Adipose tissue (tissue), 3 donors: ENCODE results near the gene KLHDC2. TPM values are rescaled to one million over a fixed set of nuclear protein-coding genes. Genes with fewer than 3 reads are reported as not detected.
"Not testable (repeated sequence)": the region's sequence is repeated elsewhere in the genome, so short reads cannot be mapped to it uniquely, and the experiment has no call there.

Experiments used
- H3K27ac ChIP-seq: one replicate; pipeline ENCODE4 v1.5.1; 2013; ENCODE audit warnings: low read depth, low read length
- WGBS, 3 donors: extraction: QIAGEN DNeasy Blood & Tissue Kit; methylation state at CpG; one replicate each; pipeline ENCODE4 v1.1.7; 2013; 5-methylcytosine and 5-hydroxymethylcytosine counted together
- polyA plus RNA-seq, 3 donors: library from polyadenylated mRNA; stranded (reverse); fragments of 200-250 nt; gene quantifications; one replicate each; pipeline ENCODE4 v1.2.3, GENCODE V29; 2013
- donor health status: healthy with polysubstance abuse.
- donor health status: Bipolar disorder and iron deficiency.
- donor health status: healthy.

The KLHDC2 gene
- polyA plus RNA-seq, 3 donors: 41.7 to 50.1 (median 46.4) TPM

DNA sequence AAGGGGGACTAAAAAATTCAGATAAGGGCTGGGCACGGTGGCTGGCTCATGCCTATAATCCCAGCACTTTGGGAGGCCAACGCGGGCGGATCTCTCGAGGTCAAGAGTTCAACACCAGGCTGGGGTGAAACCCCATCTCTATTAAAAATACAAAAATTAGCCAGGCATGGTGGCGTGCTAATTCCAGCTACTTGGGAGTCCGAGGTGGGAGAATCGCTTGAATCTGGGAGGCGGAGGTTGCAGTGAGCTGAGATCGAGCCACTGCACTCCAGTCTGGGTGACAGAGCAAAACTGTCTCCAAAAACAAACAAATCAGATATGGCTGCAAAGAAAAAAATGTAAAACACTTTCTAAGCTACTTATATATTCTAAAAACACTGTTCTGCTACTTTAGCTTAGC is 3.7 kb downstream of the KLHDC2 start:
- 80 to 94% (median 94%) methylated on average over 10 of the region's 10 CpGs for WGBS, 3 donors
- H3K27ac ChIP-seq: not testable (repeated sequence)

DNA sequence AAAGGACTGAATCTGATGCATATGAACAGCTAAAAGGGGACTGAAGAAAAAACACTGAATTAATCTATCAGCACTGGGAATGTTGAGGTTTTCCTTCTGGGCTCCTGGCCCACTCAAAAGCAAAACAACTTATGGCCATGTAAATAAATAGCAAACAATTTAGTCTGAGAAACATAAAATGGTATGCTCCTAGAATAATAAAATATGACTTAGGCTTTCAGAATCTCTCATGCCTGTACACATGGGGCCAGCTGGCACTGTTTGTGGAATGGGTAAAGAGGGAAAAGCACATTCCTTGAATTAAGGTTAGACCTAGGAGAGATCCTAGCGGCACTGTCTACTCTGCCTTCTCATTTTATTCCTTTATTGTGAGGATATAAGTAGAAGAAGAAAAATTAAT is 6.2 kb downstream of the KLHDC2 start:
- 92 to 98% (median 94%) methylated on average over 1 of the region's 1 CpG for WGBS, 3 donors
- H3K27ac ChIP-seq: no peak overlapping the region

DNA sequence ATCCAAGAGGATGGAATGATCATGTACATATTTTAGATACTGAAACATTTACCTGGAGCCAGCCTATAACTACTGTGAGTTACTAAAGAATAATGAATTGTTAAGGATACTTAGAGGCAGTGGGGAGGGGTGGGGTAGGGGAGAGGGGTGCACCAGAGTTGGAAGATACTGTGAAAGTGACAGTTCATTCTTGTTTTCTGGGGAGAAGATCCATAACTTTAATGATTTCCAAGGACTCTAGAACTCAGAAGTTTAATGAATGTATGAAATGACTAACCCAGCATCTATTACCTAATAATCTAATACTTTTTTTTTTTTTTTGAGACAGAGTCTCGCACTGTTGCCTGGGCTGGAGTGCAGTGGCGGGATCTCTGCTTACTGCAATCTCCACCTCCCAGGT is 10.5 kb downstream of the KLHDC2 start:
- 89 to 100% (median 100%) methylated on average over 2 of the region's 2 CpGs for WGBS, 3 donors
- H3K27ac ChIP-seq: no peak overlapping the region

DNA sequence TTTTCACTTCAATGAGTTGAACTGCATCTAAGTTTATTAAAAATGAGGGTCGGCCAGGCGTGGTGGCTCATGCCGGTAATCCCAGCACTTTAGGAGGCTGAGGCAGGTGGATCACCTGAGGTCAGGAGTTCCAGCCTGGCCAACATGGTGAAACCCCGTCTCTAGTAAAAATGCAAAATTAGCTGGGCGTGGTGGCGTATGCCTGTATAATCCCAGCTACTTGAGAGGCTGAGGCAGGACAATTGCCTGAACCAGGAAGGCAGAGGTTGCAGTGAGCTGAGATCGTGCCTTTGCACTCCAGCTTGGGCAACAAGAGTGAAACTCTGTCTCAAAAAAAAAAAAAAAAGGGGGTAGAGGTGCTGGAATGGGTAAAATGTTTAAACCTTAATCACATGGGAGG is 13.1 kb downstream of the KLHDC2 start:
- WGBS, 3 donors: 92 to 93% (median 93%) methylated on average over 7 of the region's 7 CpGs
- H3K27ac ChIP-seq: not testable (repeated sequence)

DNA sequence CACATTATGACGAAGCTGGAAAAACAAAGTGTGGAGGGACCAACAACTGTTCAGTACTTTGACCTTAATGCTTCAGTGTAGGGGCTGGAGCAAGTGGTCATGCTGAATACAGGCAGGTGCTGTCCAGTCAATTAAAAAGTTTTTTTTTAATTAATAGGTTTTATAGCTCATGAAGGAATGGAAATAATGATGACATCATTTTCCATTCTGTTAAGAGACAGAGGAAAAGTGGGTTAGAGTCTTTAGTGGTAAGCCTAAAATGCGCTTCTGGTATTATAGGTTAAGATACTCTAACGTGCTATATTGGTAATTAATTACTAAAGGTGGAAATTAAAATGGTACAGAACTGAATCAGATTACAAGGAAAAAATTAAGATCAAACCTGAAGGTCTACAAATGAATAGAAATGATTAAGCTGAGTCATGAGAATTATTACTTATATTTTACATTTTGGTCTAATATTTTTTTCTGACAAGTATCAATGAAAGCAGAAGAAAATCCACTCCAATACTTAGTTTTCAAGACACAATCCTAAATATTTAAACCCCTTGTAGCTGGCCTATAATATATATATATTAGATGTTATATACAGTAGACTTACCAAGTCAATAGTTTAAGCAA is 15.6 kb downstream of the KLHDC2 start:
- H3K27ac ChIP-seq: no peak overlapping the region
- 79 to 91% (median 86%) methylated on average over 3 of the region's 3 CpGs for WGBS, 3 donors

DNA sequence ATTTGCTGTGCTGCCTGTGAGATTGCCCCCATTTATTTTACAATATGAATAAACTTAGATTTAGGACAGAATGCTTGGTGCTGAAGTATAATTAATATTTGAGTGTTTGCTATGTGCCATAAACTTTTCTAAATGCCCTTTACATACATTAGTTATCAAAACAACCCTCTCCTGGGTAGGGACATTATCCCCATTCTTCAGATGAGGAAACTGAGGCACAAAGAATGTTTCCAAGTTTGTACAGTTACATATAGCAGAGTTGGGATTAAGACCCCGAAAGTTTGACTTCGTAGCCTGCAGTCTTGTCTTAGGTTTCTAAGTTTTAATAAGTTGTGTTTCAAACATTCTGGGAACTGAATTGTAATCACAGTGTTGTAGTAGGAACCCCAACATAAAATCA is 18.4 kb downstream of the KLHDC2 start:
- WGBS, 3 donors: 96 to 100% (median 100%) methylated on average over 2 of the region's 2 CpGs
- H3K27ac ChIP-seq: no peak overlapping the region

DNA sequence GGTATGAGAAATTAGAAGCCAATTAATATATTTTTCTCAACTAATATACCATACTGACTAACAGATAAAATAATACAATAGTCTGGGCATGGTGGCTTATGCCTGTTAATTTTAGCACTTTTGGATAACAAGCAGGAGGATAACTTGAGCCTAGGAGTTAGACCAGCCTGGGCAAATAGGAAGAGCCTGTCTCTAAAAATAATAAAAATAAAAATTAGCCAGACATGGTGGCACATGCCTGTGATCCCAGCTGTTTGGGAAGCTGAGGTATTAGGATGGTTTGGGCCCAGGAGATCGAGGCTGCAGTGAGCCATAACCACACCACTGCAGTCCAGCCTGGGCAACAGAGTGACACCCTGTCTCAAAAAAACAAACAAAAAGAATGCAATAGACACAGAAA is 24.7 kb downstream of the KLHDC2 start:
- H3K27ac ChIP-seq: no peak overlapping the region
- WGBS, 3 donors: 0% methylated on average over 1 of the region's 1 CpG

DNA sequence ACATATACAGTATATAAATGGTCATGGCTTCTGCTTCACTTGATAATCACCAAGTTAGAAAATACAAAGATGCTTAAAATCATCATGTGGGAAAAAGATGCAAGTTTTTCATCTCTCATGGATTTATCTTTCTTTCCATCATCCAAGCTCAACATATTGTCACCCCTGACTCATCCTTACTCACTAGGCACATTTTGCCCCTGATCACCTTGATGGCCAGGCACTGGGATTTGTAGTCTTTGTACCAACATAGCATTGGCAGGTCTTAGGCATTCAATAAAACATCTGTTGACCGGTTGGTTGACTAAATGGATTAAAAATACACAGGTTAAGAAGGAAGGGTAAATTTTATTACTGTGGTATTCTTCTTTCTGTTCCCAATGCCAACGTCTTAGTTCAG is 28.1 kb downstream of the KLHDC2 start:
- 93 to 97% (median 93%) methylated on average over 2 of the region's 2 CpGs for WGBS, 3 donors
- H3K27ac ChIP-seq: no peak overlapping the region

DNA sequence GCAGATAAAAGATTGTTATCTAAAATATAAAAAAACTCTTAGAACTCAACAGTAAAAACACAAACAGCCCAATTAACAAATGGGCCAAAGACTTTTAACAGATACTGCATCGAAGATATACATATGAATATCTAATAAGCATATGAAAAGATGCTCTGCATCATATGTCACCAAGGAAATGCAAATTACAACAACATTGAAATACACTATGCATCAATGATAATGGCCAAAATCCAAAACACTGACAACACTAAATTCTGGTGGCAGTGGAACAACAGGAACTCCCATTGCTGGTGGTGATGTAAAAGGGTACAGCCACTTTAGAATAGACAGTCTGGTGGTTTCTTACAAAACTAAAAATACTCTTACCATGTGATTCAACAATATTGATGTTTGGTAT is 40.8 kb downstream of the KLHDC2 start:
- no peak overlapping the region for H3K27ac ChIP-seq
- WGBS, 3 donors: 0 to 3% (median 2%) methylated on average over 1 of the region's 1 CpG

DNA sequence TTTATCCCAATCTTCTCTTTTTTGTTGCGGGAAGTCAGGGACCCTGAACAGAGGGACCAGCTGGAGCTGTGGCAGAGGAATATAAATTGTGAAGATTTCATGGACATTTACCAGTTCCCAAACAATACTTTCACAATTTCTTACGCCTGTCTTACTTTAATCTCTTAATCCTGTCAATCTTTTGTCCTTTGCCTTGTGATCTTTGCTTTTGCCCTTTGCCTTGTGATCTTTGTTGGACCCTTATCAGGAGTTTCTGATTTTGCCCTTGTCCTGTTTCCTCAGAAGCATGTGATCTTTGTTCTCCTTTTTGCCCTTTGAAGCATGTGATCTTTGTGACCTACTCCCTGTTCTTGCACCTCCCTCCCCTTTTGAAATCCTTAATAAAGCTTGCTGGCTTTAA is 48.2 kb downstream of the KLHDC2 start:
- WGBS, 3 donors: 83 to 98% (median 97%) methylated on average over 2 of the region's 2 CpGs
- H3K27ac ChIP-seq: not testable (repeated sequence)

DNA sequence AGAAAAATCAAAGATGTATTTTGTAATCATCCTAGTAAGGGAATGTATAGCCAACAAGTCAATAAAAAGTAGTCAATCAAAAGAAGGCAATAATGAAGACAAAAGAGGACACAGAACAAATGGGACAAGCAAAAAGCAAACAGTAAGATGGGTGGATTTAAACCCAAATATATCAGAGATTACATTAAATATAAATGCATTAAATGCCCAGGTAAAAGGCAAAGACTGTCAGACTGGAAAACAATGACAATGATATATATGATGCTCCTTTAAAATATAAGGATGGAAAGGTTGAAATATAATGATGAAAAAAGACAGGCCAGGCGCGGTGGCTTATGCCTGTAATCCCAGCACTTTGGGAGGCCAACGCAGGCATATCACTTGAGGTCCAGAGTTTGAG is 48.9 kb downstream of the KLHDC2 start:
- WGBS, 3 donors: 96 to 100% (median 97%) methylated on average over 3 of the region's 3 CpGs

DNA sequence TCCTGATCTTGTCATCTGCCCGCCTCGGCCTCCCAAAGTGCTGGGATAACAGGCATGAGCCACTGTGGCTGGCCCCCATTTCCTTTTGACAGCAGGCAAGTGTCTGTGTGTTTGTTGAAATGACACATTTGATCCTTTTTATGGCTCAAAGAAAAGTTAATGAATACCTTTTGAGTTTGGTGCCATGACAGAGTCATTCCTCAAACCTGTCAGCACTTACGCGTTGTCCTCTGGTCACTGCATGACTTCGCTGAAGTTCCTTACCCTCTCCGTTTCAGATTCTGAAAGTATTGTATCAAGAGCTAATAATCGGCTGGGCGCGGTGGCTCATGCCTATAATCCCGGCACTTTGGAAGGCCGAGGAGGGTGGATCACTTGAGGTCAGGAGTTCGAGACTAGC is 52.2 kb downstream of the KLHDC2 start:
- 97 to 98% (median 97%) methylated on average over 12 of the region's 12 CpGs for WGBS, 3 donors
- H3K27ac ChIP-seq: no peak overlapping the region

More for the DNA sequence above, 48.9 kb downstream of the KLHDC2 start:
- no peak overlapping the region for H3K27ac ChIP-seq

DNA sequence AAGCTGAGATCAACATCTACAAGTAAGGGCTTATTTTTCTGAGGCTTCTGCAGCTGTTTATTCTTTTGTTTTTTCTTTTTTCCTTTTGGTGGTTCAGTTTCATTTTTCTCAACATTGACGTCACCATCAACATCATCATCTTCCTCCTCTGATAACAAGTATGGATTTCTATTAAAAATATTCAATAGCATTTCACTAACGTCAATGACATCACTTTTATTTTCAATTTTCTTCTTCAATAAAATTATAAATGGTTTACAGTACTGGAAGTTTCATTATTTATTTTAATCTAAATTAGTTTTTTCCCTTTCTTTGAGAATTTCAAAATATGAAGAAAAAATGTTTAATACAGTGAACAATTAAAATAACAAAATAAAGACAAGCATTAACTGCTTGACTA is 60.7 kb downstream of the KLHDC2 start:
- no peak overlapping the region for H3K27ac ChIP-seq
- 87 to 93% (median 91%) methylated on average over 2 of the region's 2 CpGs for WGBS, 3 donors

Other genes with a start within 250 kb of the KLHDC2 start
- 1,000 to 10,000 TPM; 3,167 to 5,182 (median 4,295) TPM for gene RPS29, start 181.8 kb upstream of the KLHDC2 start, polyA plus RNA-seq
- gene LRR1, start 169.2 kb upstream of the KLHDC2 start, polyA plus RNA-seq: 1 to 10 TPM; 2.6 to 8.5 (median 4.0) TPM
- 100 to 1,000 TPM; 367 to 486 (median 378) TPM for gene RPL36AL, start 147.5 kb upstream of the KLHDC2 start, polyA plus RNA-seq
- gene MGAT2, start 147.4 kb upstream of the KLHDC2 start, polyA plus RNA-seq: 10 to 100 TPM; 13.5 to 21.3 (median 15.4) TPM
- 1 to 10 TPM; 4.3 to 7.0 (median 6.3) TPM for gene DNAAF2, start 132.9 kb upstream of the KLHDC2 start, polyA plus RNA-seq
- 1 to 10 TPM in 2 of 3 donors, under 1 TPM in 1; 0.90 to 3.3 (median 1.4) TPM for gene POLE2, start 79.9 kb upstream of the KLHDC2 start, polyA plus RNA-seq
- gene KLHDC1, start 75.0 kb upstream of the KLHDC2 start, polyA plus RNA-seq: 1 to 10 TPM; 1.2 to 3.8 (median 2.6) TPM
- 10 to 100 TPM in 2 of 3 donors, 1 to 10 TPM in 1; 8.1 to 38.7 (median 21.0) TPM for gene NEMF, start 84.6 kb downstream of the KLHDC2 start, polyA plus RNA-seq
- gene ARF6, start 124.9 kb downstream of the KLHDC2 start, polyA plus RNA-seq: 10 to 100 TPM; 13.2 to 40.7 (median 36.2) TPM